ENCODE data around the gene FAM221B.

DNA sequence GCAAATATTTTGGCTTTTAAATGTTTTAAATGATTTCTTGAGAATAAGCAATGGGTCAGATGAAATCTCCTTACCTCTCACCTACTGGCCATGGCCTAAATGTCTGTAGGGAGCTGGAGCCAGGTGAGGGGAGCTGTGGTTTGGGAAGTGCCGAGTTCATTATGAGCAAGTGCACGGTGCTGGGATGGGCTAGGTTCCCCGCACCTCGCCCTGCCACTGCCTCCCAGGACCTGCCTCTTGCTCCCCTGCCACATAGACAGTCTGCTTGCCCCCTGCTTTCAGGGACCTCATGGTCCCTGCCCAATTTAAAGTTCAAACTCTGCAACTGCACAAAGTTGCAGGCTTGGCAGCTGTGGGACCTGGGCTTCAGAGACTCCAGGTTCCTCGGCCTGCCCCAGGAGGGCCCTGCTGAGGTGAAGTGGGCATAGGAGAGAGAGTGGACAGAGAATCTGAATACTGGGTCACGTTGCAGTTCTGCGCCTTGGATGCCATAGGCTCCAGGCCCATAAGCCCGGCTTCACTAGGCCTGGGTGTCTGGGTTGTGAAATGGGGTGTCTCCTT is 36.2 kb upstream of the FAM221B start:
- TF ChIP-seq, protein P1, sequence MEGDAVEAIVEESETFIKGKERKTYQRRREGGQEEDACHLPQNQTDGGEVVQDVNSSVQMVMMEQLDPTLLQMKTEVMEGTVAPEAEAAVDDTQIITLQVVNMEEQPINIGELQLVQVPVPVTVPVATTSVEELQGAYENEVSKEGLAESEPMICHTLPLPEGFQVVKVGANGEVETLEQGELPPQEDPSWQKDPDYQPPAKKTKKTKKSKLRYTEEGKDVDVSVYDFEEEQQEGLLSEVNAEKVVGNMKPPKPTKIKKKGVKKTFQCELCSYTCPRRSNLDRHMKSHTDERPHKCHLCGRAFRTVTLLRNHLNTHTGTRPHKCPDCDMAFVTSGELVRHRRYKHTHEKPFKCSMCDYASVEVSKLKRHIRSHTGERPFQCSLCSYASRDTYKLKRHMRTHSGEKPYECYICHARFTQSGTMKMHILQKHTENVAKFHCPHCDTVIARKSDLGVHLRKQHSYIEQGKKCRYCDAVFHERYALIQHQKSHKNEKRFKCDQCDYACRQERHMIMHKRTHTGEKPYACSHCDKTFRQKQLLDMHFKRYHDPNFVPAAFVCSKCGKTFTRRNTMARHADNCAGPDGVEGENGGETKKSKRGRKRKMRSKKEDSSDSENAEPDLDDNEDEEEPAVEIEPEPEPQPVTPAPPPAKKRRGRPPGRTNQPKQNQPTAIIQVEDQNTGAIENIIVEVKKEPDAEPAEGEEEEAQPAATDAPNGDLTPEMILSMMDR (IDR thresholded peaks at IDR 0.05) = no peak
- no peak for TF ChIP-seq POLR2A (IDR thresholded peaks at IDR 0.05)

Measured in Peyer's patch (tissue), 4 donors.